IMR-90 (cell line): ENCODE results near the gene MEGF6.

Experiments used
- FOS ChIP-seq: fragments of 150-350 bp; IDR thresholded peaks from 2 replicates; pipeline ENCODE4 v1.6.1; 2016; ENCODE audit warnings: low read depth, low read length
- MAFK ChIP-seq: IDR thresholded peaks from 2 replicates; pipeline ENCODE4 v1.6.1; 2012; ENCODE audit warnings: low read depth, low read length, improper control_type of control experiment
- MAZ ChIP-seq: IDR thresholded peaks from 2 replicates; pipeline ENCODE4 v1.6.1; 2012; ENCODE audit warnings: low read depth, mild to moderate bottlenecking, low read length, improper control_type of control experiment, moderate library complexity, borderline replicate concordance
- POLR2A ChIP-seq: IDR thresholded peaks from 2 replicates; pipeline ENCODE4 v1.6.1; 2012; ENCODE audit warnings: mild to moderate bottlenecking, low read depth, low read length
- SMC3 ChIP-seq: fragments of 150-350 bp; IDR thresholded peaks from 2 replicates; pipeline ENCODE4 v1.6.1; 2016; ENCODE audit warnings: low read depth, mild to moderate bottlenecking, antibody characterized with exemption, low read length, moderate library complexity
- TF ChIP-seq, protein P1 (sequence below): conservative IDR thresholded peaks from 2 replicates; pipeline ENCODE4 v1.5.1; 2012; ENCODE audit warnings: mild to moderate bottlenecking, low read depth, low read length, improper control_type of control experiment

DNA sequence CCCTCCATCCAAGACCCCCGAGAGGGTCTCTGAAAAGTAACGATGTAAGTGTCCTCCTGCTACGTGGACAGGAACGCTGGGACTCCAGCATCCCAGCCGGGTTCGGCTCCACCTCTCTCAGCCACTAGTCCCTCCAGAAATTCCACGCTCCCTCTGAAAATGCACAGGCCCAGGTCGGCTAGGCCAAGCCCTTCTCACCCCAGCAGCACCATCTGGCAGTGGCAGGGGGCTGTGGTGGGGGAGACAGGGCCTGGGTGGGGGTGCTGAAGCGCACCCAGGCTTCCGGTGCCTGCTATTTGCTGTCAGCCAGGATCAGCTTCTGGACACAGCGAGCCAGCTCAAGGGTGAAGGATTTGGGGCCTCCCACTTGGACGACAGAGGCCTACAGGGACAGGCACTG lies 83.5 kb downstream of the MEGF6 start:
- TF ChIP-seq FOS (no peak), POLR2A (no peak), MAZ (no peak), SMC3 (no peak), MAFK (no peak)
- TF ChIP-seq, protein P1, sequence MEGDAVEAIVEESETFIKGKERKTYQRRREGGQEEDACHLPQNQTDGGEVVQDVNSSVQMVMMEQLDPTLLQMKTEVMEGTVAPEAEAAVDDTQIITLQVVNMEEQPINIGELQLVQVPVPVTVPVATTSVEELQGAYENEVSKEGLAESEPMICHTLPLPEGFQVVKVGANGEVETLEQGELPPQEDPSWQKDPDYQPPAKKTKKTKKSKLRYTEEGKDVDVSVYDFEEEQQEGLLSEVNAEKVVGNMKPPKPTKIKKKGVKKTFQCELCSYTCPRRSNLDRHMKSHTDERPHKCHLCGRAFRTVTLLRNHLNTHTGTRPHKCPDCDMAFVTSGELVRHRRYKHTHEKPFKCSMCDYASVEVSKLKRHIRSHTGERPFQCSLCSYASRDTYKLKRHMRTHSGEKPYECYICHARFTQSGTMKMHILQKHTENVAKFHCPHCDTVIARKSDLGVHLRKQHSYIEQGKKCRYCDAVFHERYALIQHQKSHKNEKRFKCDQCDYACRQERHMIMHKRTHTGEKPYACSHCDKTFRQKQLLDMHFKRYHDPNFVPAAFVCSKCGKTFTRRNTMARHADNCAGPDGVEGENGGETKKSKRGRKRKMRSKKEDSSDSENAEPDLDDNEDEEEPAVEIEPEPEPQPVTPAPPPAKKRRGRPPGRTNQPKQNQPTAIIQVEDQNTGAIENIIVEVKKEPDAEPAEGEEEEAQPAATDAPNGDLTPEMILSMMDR, result no peak
